Skin of body (tissue), 2 donors: ENCODE data around the gene KCNK1. TPM values are rescaled to one million over a fixed set of nuclear protein-coding genes. Genes with fewer than 3 reads are reported as not detected.
"Not testable (repeated sequence)": the region's sequence is repeated elsewhere in the genome, so short reads cannot be mapped to it uniquely, and the experiment has no call there.

Experiments used
- DNase-seq: peaks from one replicate; lab custom pipeline; 2025; lab: John Stamatoyannopoulos, UW
- total RNA-seq: library from RNA; depleted of rRNA; stranded (reverse); fragments of >200 nt; gene quantifications from one replicate; pipeline ENCODE4 v1.2.3, GENCODE V29; 2014

The KCNK1 gene
- total RNA-seq, 1 donor from 2014 or later, result 3.8 TPM

DNA sequence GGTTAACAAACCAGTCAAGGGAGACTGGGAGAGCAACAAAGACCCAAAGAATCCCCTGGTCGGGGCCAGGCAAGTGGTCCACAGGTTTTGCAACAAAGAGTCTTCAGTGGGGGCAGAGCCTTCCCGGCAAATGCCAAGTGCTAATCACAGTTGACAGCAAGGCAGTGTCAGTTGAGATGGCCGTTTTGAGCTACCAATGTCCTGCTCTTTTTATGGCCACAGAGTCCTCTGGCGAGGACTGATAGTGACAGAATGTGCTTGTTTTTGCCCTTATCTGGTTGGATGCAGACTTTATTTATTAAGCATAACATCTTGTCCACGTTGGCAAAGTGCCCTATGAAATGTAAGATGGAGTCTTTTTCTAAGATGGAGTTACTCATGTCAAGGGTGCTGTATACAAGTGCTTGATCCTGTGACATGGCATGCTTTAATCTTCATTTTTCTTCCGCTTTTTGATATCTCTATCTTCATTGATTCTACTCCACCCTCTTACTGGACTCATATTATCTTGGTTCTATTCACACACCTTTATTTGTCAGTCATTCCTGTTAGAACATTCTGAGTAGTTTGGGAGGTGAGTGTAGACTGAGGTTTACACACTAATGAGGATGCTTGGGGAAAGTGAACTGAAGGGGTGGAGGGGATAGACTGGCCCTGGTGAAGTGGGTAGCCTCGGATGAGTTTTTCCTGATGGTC, 51.8 kb downstream of the KCNK1 start:
- DNase-seq, result no peak

DNA sequence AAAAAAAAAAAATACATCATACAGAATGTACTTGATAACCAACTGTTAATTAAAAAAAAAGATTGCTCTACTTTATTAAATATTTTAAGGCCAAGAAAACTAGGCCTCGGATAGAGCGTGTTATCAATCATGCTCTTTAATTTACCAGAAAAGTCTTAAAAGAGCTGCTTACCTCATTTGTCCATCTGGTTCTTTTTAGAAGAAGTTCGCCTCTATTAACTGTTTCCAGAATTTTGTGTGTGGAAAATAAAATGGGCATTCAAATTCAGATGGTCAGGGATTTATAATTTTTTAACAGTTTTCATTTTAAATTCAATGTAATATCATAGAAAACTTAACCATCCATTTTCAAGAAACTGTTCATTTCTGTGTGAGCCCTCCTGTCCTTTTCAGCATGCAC, 53.8 kb downstream of the KCNK1 start:
- peak; percentile 56 for DNase-seq

DNA sequence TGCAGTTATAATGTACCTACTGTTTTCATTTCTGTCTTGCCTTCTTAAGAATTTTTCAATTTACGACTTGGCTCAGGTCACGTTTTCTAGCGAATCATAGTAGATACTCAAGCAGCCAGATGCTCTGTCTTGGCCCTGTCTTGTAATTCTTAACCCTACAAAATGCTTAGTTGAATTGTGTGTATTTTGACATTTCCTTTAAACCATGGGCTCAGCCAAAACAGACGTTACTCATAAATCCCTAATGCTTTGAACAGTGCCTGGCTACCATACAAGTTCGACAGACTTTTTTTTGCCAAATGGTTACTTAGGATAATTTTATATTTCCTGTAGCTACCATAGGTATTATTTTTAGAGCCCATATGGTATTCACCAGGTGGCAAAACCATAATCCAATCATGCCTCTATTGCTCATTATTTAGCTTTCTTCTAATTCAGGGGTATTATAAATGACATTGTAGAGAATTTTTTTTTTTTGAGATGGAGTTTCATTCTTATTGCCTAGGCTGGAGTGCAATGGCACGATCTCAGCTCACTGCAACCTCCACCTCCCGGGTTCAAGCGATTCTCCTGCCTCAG, 54.3 kb downstream of the KCNK1 start:
- DNase-seq, result peak; percentile 58

DNA sequence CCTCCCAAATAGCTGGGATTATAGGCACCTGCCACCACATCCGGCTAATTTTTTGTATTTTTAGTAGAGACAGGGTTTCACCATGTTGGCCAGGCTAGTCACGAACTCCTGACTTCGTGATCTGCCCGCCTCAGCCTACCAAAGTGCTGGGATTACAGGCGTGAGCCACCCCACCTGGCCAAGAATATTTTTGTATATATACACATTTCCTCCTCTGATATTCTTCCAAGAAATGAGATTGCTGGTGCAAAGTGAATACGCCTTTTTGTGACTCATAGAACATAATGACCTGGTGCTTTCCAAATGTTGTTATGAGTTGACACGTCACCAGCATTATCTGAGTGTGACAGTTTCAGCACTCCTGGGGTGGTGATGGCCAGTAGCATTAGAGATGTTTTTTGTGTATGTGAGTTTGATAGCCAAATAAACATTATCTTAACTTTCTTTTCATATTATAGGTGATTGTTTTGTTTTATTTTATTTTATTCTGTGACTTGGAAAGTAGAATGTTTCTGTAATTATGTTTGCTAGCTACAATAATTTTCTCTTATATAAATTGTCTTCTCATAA, 54.9 kb downstream of the KCNK1 start:
- no peak for DNase-seq

DNA sequence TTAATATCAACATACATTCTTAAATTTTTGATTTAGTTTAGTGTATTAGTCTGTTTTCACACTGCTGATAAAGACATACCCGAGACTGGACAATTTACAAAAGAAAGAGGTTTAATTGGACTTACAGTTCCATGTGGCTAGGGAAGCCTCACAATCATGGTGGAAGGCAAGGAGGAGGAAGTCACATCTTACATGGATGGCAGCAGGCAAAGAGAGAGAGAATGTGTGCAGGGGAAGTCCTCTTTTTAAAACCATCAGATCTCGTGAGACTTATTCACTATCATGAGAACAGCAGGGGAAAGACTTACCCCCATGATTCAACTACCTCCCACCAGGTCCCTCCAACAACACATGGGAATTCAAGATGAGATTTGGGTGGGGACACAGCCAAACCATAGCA, 56.5 kb downstream of the KCNK1 start:
- DNase-seq, result not testable (repeated sequence)

DNA sequence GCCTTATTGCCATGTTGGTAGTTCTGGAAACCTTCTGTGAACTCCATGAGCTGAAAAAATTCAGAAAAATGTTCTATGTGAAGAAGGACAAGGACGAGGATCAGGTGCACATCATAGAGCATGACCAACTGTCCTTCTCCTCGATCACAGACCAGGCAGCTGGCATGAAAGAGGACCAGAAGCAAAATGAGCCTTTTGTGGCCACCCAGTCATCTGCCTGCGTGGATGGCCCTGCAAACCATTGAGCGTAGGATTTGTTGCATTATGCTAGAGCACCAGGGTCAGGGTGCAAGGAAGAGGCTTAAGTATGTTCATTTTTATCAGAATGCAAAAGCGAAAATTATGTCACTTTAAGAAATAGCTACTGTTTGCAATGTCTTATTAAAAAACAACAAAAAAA, 57.4 kb downstream of the KCNK1 start:
- DNase-seq, result no peak

DNA sequence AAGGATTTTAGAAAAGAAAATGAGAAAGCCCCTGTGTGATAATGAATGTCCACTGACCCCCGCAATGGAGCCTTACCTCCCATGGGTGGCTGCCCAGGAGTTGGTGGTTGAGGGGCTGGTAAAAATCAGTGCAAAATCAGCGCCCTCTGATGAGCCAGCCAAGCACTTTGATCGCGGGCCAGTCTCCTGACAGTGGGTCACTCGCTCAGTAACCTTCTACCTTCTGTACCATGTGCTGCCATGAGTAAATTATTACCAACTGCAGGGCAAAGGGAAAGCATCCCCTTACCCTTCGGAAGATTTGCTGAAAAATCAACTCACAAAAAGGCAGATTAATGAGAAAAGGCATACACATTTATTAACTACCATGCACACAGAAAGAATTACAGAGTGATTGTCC, 58.8 kb downstream of the KCNK1 start:
- no peak for DNase-seq

DNA sequence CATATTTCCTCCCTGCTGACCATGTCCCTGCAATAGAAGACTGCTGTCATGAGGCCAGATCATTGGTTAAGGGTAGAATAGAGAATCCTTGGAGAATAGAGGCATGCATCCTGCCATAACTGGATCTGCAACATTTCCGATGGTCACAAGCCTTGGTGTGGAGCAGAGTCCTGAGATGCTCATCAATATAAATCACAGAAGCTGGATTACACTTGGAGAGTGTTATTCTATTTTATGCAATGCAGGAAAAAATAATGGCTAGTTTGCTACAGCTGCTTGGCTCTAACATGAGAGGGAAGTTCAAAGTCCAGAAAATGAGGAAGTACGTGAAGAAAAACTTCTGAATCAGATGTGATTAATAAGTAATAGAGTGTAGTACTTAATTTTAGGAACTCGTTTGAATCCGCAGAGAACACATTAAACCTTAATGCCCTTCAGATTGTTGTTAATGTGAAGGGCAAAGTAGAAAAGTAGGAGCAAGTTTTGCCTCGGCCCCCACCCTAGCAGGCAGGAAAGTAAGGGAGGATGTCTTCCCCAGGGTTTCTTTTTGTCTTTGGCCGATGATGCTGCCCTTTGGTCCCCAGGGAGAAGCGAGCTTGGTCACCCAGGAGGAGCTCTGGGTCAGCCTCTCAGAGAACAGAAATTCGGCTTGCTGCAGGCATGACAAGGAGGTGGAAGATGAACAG, 59.5 kb downstream of the KCNK1 start:
- DNase-seq, result no peak

DNA sequence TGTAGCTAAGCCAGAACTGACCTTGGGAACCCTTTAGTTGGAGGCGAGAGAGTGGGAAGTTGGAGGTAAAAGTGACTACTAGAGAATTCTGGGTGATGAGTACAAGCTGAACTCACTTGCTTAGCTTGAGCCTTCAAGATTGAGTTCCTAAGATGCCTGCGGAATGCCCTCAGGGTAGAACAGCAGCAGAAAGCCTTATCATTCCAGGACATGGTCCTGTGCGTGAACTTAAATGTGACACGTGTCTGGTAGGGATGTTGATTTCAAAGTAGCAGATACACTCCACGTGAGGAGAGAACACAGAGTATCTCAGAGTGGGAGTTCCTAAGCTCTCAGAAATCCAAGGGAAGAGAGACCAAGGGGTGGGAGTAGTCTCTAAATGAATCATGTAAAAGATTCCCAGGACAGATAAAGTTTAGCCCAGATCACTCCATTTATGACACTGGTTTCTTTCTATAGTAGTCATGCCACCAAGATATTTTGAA, 60.1 kb downstream of the KCNK1 start:
- no peak for DNase-seq

DNA sequence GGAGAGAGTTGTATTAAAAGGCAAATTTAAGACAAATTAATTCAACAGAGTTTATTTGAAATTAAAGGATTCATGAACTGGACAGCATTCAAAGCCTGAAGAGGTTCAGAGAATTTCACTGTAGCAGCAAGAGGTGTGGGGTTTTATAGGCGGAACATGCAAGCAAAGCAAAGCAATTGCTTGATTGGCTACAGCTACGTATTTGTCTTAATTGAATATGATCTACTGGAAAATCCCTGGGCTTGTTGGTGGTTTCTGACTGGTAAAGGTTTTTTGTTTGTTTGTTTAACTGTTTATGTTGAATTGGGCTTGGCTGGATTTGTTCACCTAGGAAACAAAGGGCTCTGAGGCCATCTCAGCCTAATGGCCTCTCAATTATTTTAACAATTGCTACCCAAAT, 61.5 kb downstream of the KCNK1 start:
- no peak for DNase-seq

DNA sequence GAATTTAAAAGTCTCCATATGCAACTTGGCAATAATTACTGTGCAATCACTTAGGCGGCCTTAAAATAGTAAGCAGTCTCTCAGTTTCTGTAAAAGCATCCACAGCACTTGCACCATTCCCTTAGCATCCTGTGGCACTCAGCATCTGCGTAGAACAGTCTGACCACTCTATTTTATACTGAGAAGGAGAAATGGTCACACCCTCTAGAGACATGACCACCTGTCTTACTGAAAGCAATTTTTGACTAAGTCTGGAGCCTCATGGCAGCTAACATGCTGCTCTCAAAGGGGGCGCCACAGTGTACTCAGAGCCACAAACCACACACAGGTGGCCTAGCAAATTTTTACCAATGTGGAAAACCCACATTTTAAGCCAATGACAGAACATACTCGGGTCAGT, 62.0 kb downstream of the KCNK1 start:
- no peak for DNase-seq

DNA sequence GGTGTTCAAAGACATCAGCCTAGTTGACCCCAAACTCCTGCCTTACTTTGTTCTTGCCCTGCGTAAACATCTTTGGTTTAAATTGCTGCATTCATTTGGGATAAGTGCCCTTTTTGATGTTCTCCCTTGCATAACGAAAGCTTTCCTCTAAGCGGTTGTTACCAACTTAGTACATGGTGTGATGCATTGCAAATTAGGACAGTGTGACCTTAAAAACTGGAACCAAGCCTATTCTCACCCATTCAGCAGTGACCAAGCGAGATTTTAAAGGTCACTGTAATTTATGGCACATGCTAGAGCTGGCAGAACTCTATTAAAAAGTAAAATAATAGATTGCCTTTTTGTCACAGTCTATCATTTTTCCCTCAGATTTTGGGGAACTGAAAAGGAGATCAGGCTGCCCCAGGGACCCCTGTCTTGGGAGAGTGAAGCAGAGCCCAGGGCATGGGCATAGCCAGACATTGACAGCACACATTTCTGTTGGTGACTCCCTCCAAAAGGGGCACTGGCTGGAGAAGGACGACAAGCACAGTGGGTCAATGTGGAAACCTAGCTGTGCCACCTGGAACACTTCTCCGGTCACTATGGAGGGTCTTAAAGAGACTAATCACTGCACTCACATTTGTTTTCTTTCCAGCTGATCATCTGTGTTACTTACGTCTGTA, 63.9 kb downstream of the KCNK1 start:
- no peak for DNase-seq

DNA sequence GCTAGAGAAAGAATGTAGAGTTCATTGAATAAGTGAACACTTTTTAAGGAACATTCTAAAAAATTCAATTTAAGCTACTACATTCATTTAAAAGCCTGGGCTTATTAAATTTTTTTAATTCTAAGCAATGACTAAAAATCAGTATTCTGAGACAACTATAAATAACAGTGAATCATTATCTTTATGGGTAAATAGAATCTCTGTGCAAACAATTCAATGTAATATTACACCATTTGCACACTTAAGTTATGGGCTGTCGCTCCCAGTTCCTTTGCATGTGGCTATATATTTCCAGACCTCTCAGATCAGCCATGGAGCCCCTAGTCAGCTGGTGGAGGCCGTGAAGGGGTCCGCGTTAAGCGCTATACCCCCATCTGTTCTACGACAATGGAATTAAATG, 65.1 kb downstream of the KCNK1 start:
- no peak for DNase-seq

DNA sequence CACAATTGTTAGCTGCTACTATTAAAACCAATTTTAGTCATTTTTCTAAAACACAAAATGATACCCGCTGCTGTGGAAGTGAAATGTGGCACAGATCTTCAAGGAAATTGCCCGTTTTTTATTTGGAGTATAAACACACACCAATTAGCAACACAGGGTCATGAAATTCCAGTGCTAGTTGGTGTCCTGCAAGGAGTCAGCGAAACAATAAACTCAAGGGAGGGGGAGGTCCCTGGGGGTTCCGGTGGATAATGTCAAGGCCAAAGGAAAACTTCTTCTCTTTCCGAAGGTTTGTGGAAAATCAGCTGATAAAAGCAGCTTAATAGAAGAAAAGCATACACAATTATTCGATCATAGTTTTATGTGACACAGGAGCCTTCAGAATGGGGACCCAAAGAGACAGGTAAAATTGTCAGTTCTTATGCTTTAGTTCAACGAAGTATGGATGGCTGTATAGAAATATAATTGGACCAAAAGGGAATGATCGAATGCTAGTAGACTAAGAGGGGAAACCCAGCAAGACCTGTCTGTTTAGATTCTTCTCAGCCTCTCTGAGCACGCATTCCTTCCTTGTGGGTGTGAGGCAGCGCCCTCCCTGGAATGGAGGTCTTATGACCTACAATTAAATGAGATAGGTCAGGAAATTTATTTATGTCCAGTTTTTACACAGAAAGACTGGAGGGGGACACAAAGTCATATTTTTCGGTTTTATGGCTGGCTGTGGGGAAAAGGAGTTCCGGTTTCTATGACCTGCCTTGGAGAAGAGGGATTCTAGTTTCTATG, 65.9 kb downstream of the KCNK1 start:
- no peak for DNase-seq

DNA sequence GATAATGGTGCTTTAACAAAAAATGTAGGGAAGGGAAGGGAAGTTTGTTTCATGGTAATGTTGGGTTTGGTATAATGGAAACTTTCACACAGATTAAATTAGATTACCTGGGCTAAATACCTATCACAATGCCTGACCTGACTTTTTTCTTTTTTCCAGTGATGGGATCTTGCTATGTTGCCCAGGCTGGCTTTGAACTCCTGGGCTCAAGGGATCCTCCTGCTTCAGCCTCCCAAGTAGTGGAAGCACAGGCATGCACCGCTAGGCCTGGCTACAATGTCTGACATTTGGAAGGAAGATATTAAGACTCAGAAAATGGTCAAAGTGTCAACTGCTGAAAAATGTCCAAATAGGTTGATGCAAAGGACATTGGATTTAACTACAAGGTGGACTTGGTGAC, 67.4 kb downstream of the KCNK1 start:
- DNase-seq, result no peak

DNA sequence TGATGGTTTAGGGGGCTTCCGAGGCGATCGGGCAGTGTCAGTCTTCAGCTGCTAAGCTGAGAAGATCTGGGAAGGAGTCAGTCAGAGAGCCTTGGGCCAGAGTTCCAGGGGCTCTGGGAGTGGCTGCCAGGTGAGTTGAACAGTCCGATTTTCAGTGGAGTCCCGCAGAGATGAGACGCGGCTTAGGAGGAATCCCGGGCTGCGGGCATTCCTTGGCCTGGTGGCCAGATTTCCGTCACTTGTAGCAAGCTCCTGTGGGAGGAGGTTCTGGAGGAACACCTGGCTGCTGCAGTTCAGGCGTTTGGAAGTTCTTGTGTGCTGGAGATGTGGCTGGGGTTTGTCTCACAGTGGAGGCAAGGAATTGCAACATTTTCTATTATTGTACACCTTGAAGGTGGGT, 72.7 kb downstream of the KCNK1 start:
- not testable (repeated sequence) for DNase-seq

DNA sequence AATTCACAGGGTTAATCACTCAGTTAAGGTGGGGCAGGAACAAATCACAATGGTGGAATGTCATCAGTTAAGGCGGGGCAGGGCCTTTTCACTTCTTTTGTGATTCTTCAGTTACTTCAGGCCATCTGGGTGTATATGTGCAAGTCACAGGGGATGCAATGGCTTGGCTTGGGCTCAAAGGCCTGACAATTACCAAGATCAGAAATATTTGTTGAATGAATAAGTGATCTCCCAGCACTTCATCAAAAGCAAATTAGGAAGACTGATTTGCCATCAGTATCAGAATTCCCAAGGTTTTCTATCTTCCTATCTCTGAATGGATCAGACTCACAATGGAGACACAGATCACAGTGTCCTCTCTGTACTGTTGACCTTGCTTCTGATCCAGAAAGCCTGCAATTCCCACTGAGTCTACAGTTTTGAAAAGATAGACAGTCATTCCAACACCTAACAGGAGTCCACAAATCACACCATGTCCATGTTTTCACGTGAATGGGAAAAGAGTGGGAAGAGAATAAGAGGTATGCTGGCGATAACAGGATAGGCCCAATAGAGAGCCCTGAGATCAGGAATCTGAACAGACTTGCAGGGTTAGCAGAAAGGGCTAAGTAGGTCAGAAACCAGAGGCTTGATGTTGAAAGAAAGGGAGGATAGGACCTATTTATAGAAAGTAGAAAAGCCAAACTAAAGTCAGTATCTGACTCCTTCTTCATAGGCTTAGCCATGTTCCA, 75.3 kb downstream of the KCNK1 start:
- DNase-seq, result no peak

DNA sequence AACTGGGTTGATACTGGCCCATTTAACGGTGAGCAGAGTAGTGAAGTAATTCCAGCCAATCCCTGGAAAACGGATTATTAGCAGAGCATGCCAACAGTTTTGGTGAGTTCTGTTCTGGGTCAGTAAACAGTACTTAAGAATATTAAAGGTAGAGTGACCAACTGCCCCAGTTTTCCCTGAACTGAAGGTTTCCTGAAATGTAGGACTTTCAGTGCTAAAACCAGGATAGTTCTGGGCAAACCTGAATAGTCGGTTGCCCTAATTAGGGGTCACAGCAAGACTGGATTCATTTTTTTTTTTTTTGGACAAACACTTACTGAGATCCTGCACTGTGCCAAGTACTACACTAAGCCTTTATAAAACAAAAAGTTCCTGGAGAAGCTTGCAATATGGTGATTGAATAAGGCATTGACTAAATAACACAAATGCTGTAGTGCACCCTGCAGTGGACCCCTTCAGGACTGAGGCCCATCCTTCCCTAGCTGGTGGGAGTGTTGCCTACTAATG, 75.9 kb downstream of the KCNK1 start:
- DNase-seq, result no peak

DNA sequence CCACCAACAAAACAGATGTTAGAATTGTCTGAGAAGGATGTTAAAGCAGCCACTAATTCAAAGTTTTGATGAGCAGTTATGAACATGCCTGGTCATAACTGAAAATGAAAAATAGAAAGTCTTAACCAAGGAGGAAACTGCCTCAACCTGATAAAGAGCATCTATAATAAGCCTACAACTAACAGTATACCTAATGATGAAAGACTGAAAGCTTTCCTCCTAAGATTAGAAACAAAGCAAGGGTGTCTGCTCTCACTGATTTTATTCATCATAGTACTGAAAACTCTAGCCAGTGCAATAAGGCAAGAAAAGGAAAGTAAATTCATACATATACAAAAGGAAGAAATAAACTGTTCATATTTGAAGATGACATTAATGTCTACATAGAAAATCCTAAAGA, 82.0 kb downstream of the KCNK1 start:
- DNase-seq, result no peak

DNA sequence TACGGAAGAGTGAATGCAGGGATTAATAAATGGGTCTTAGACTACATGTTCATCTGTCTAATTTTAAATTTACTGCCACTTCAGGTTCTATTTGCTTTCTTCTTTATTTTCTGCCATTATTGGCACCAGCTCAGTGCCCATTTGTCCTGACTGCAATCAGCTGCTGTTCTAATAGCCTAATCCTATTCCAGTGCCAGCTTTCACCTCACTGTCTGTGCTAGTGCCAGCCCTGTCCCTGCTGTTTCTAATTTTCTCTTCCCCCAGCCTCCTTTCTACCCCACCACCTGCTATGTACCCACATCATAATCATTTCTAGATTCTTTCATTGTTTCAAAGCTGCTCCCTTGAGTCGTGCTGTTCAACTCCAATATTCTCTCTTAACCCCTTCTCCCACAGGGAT, 86.4 kb downstream of the KCNK1 start:
- DNase-seq, result no peak
